HepG2 (cell line): ENCODE results near the gene ARL6IP4. TPM values are rescaled to one million over a fixed set of nuclear protein-coding genes. Genes with fewer than 3 reads are reported as not detected.
A peak's percentile ranks its signal among the peaks of the same experiment; 100 is the strongest.

Source experiments
- RAD51 ChIP-seq: fragments of 450-650 bp; IDR thresholded peaks from 2 replicates; pipeline ENCODE4 v1.6.1; 2016; ENCODE audit warnings: borderline replicate concordance
- SETDB1 ChIP-seq: sonication (generic); formaldehyde crosslinking; IDR thresholded peaks from 2 replicates; pipeline ENCODE4 v1.5.1; 2020; ENCODE audit warnings: missing genetic modification reagents, mild to moderate bottlenecking, borderline replicate concordance
- SMC3 ChIP-seq: IDR thresholded peaks from 2 replicates; pipeline ENCODE4 v1.6.1; 2011; ENCODE audit warnings: low read length, improper control_type of control experiment
- STAG1 ChIP-seq: sonication (generic); formaldehyde crosslinking; IDR thresholded peaks from 2 replicates; pipeline ENCODE4 v1.4.0; 2020; ENCODE audit warnings: missing genetic modification reagents
- TBL1XR1 ChIP-seq: fragments of 150-350 bp; IDR thresholded peaks from 2 replicates; pipeline ENCODE4 v1.6.1; 2014; ENCODE audit warnings: borderline replicate concordance, low read length; ENCODE audit not compliant: partially characterized antibody
- THAP7 ChIP-seq: sonication (generic); formaldehyde crosslinking; IDR thresholded peaks from 2 replicates; pipeline ENCODE4 v1.8.1; 2023; ENCODE audit warnings: mild to moderate bottlenecking, missing genetic modification reagents
- YY1 ChIP-seq: IDR thresholded peaks from 2 replicates; pipeline ENCODE4 v1.6.1; 2011; ENCODE audit warnings: low read length, low read depth, moderate library complexity, mild to moderate bottlenecking; ENCODE audit not compliant: insufficient read depth, insufficient replicate concordance
- ZBTB40 ChIP-seq, 2 experiments: fragments of 450-650 bp in 1 of 2; sonication (generic) in 1 of 2; formaldehyde crosslinking in 1 of 2; IDR thresholded peaks; 2 replicates each; pipeline versions ENCODE4 v1.6.1 to v1.8.0; 2016 to 2022; ENCODE audit warnings: antibody characterized with exemption in 1 of 2, mild to moderate bottlenecking in 1 of 2, missing genetic modification reagents in 1 of 2
- ZFP62 ChIP-seq: sonication (generic); formaldehyde crosslinking; IDR thresholded peaks from 2 replicates; pipeline ENCODE4 v1.4.0; 2020; ENCODE audit warnings: missing genetic modification reagents
- ZNF121 ChIP-seq: sonication (generic); formaldehyde crosslinking; IDR thresholded peaks from 2 replicates; pipeline ENCODE4 v1.5.0; 2020; ENCODE audit warnings: mild to moderate bottlenecking, missing genetic modification reagents
- ZNF513 ChIP-seq: sonication (generic); formaldehyde crosslinking; conservative IDR thresholded peaks from 2 replicates; pipeline ENCODE4 v1.5.0; 2020; ENCODE audit warnings: missing genetic modification reagents
- polyA plus RNA-seq, 8 experiments: library from polyadenylated mRNA; depleted of rRNA in 3 of 8; stranded (reverse) in 7 of 8; unstranded in 1 of 8; fragments of >200 nt; fragmentation: Illumina TruSeq in 4 of 8; extraction: Trizol in 4 of 8; gene quantifications; 2 replicates each; pipeline versions ENCODE4 v1.2.1 to v1.2.3, GENCODE V29; 2011 to 2016; ENCODE audit warnings: low read depth in 4 of 8, missing spikeins in 1 of 8, mixed read lengths in 1 of 8; ENCODE audit not compliant: insufficient read depth in 1 of 8
- total RNA-seq, 5 experiments: library from RNA; depleted of rRNA; stranded (reverse); fragments of >200 nt; fragmentation: Illumina TruSeq; extraction: Trizol; gene quantifications; 2 replicates each; pipeline ENCODE4 v1.2.3, GENCODE V29; 2016; ENCODE audit warnings: low read depth in 1 of 5
- TF ChIP-seq, protein P1 (sequence below): sonication (generic); formaldehyde crosslinking; IDR thresholded peaks from 2 replicates; pipeline ENCODE4 v1.4.0; 2020; ENCODE audit warnings: missing genetic modification reagents

ARL6IP4 gene
- total and polyA plus RNA-seq, 2 of the 13 experiments (the other 11 are each of a cell fraction or from before 2014, with no cell fraction given): 155 to 220 TPM

GRCh38 chr12:122984612-122985337, 4.3 kb downstream of the ARL6IP4 start (continued):
- TF ChIP-seq, protein P1, sequence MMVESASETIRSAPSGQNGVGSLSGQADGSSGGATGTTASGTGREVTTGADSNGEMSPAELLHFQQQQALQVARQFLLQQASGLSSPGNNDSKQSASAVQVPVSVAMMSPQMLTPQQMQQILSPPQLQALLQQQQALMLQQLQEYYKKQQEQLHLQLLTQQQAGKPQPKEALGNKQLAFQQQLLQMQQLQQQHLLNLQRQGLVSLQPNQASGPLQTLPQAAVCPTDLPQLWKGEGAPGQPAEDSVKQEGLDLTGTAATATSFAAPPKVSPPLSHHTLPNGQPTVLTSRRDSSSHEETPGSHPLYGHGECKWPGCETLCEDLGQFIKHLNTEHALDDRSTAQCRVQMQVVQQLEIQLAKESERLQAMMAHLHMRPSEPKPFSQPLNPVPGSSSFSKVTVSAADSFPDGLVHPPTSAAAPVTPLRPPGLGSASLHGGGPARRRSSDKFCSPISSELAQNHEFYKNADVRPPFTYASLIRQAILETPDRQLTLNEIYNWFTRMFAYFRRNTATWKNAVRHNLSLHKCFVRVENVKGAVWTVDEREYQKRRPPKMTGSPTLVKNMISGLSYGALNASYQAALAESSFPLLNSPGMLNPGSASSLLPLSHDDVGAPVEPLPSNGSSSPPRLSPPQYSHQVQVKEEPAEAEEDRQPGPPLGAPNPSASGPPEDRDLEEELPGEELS (CRISPR knock-in tag): peak; percentile 15; the same call in 1 of the 2 replicates
- TF ChIP-seq RAD51: no peak
- peak; percentile 82 for TF ChIP-seq YY1
- peak; percentile 28 for TF ChIP-seq TBL1XR1
- no peak for TF ChIP-seq ZBTB40 (IDR thresholded peaks at IDR 0.05)
- peak; percentile 54; the same call in 1 of the 2 replicates for TF ChIP-seq ZBTB40 (CRISPR knock-in tag; IDR thresholded peaks at IDR 0.05)
- peak; percentile 43 for TF ChIP-seq STAG1 (CRISPR knock-in tag)
- TF ChIP-seq THAP7: no peak
- no peak for TF ChIP-seq SMC3
- no peak for TF ChIP-seq ZNF513 (CRISPR knock-in tag)
- no peak for TF ChIP-seq SETDB1 (CRISPR knock-in tag)
- TF ChIP-seq ZFP62: no peak
- 0 out of 2 replicates have a peak, but pooled peaks have one; percentile 34 for TF ChIP-seq ZNF121 (CRISPR knock-in tag)
